Neuronal stem cell (in vitro differentiated cells): ENCODE data around the gene GMDS.

Experiments used
- DNase-seq: peaks from one replicate; pipeline ENCODE4 v3.0.0-alpha.2; 2013; ENCODE audit warnings: low spot score
- H2AFZ ChIP-seq: one replicate; pipeline ENCODE4 v1.6.1; 2013; ENCODE audit warnings: mild to moderate bottlenecking, low read length, inconsistent platforms
- H2AK5ac ChIP-seq: 2 replicates; pipeline ENCODE4 v1.6.1; 2013; ENCODE audit warnings: low read depth, mild to moderate bottlenecking, inconsistent platforms, low read length, moderate library complexity, mixed read lengths
- H2BK120ac ChIP-seq: 2 replicates; pipeline ENCODE4 v1.6.1; 2013; ENCODE audit warnings: low read depth, mild to moderate bottlenecking, inconsistent platforms, low read length, moderate library complexity, mixed read lengths
- H2BK12ac ChIP-seq: one replicate; pipeline ENCODE4 v1.6.1; 2013; ENCODE audit warnings: low read length, inconsistent platforms
- H2BK15ac ChIP-seq: 2 replicates; pipeline ENCODE4 v1.6.1; 2013; ENCODE audit warnings: mild to moderate bottlenecking, low read length, inconsistent platforms, mixed read lengths
- H2BK5ac ChIP-seq: one replicate; pipeline ENCODE4 v1.6.1; 2013; ENCODE audit warnings: inconsistent platforms, mild to moderate bottlenecking, low read length, moderate library complexity
- H3K14ac ChIP-seq: one replicate; pipeline ENCODE4 v1.6.1; 2013; ENCODE audit warnings: low read length, inconsistent platforms
- H3K18ac ChIP-seq: 2 replicates; pipeline ENCODE4 v1.6.1; 2013; ENCODE audit warnings: low read length, inconsistent platforms
- H3K23ac ChIP-seq: 2 replicates; pipeline ENCODE4 v1.6.1; 2013; ENCODE audit warnings: low read depth, mild to moderate bottlenecking, mixed read lengths, low read length, inconsistent platforms; ENCODE audit not compliant: poor library complexity
- H3K27ac ChIP-seq: replicated peaks from 3 replicates; pipeline ENCODE4 v1.5.1; 2013; ENCODE audit warnings: low read length, inconsistent platforms
- H3K27me3 ChIP-seq, 3 experiments: 2 replicates each; pipeline ENCODE4 v1.6.1; 2013; ENCODE audit warnings: low read length in 3 of 3, mild to moderate bottlenecking in 2 of 3, inconsistent platforms in 1 of 3, low read depth in 1 of 3, mixed read lengths in 1 of 3, moderate library complexity in 1 of 3; ENCODE audit not compliant: control insufficient read depth in 3 of 3, insufficient read depth in 3 of 3
- H3K36me3 ChIP-seq, 2 donors: replicated peaks in 1 of 2; 2 replicates each; pipeline ENCODE4 v1.6.1; 2013; ENCODE audit warnings: low read length in 2 of 2; ENCODE audit not compliant: control insufficient read depth in 2 of 2, insufficient read depth in 2 of 2
- H3K4ac ChIP-seq: 2 replicates; pipeline ENCODE4 v1.6.1; 2013; ENCODE audit warnings: inconsistent platforms, mild to moderate bottlenecking, low read length, moderate library complexity
- H3K4me1 ChIP-seq, 2 donors: 1 replicate in 1 of 2; 2 replicates in 1 of 2; pipeline ENCODE4 v1.6.1; 2013; ENCODE audit warnings: low read length in 2 of 2, low read depth in 1 of 2; ENCODE audit not compliant: control insufficient read depth in 2 of 2, insufficient read depth in 1 of 2
- H3K4me2 ChIP-seq: one replicate; pipeline ENCODE4 v1.6.1; 2013; ENCODE audit warnings: mild to moderate bottlenecking, low read length, inconsistent platforms; ENCODE audit not compliant: insufficient read depth, poor library complexity, severe bottlenecking
- H3K4me3 ChIP-seq, 2 donors: 2 replicates each; pipeline ENCODE4 v1.5.1; 2013; ENCODE audit warnings: low read length in 2 of 2, mild to moderate bottlenecking in 2 of 2, inconsistent platforms in 1 of 2, moderate library complexity in 1 of 2
- H3K79me1 ChIP-seq: one replicate; pipeline ENCODE4 v1.6.1; 2013; ENCODE audit warnings: low read depth, mild to moderate bottlenecking, inconsistent platforms, low read length, moderate library complexity
- H3K9ac ChIP-seq: one replicate; pipeline ENCODE4 v1.6.1; 2013; ENCODE audit warnings: mild to moderate bottlenecking, low read depth, low read length, inconsistent platforms; ENCODE audit not compliant: poor library complexity
- H3K9me3 ChIP-seq, 2 donors: replicated peaks in 1 of 2; 2 replicates each; pipeline versions ENCODE3 to v1.6.1; 2013; ENCODE audit warnings: low read length in 2 of 2, mild to moderate bottlenecking in 2 of 2, inconsistent platforms in 1 of 2, low read depth in 1 of 2, mixed read lengths in 1 of 2, moderate library complexity in 1 of 2; ENCODE audit not compliant: control insufficient read depth in 2 of 2, insufficient read depth in 1 of 2
- H4K8ac ChIP-seq: one replicate; pipeline ENCODE4 v1.6.1; 2013; ENCODE audit warnings: low read depth, mild to moderate bottlenecking, inconsistent platforms, low read length, moderate library complexity
- H4K91ac ChIP-seq: one replicate; pipeline ENCODE4 v1.6.1; 2013; ENCODE audit warnings: low read length, low read depth, mild to moderate bottlenecking, inconsistent platforms; ENCODE audit not compliant: poor library complexity
- WGBS, 2 donors: extraction: QIAGEN DNeasy Blood & Tissue Kit; methylation state at CpG; one replicate each; pipeline ENCODE4 v1.1.7; 2013; ENCODE audit warnings: missing lambda C conversion rate in 2 of 2, mixed read lengths in 1 of 2; ENCODE audit not compliant: insufficient read length in 2 of 2, insufficient replicate concordance in 1 of 2; ENCODE audit errors: extremely low coverage in 2 of 2; 5-methylcytosine and 5-hydroxymethylcytosine counted together

GMDS gene

DNA sequence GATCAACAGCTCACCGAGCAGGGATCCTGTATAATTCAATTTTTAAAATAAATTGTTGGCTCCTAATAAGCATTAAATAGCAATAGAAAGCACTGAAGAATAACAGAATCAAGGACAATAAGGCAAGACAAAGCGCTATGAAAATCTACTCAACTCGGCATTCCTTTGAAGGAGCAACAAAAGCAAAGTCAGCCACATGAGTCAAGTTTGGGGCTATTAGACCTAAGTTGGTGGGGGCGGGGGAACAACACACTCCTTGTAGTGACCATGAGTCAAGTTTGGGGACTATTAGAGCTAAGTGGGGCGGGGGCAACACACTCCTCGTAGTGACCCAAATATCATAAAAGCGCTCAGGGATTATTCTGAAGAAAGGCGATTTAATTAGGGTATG is 515.7 kb downstream of the GMDS start:
- no peak overlapping the region for H3K4me2 ChIP-seq
- H3K14ac ChIP-seq: no peak overlapping the region
- no peak overlapping the region for H3K23ac ChIP-seq
- H3K79me1 ChIP-seq: no peaks in the 10 kb centered on the region
- no peak overlapping the region for H3K9ac ChIP-seq
- H3K9me3 ChIP-seq: peaks cover 2 to 9% of the 10 kb centered on the region in 2 donors
- WGBS, 2 donors: no CpG with 5 or more reads among the region's 8 CpGs
- H3K36me3 ChIP-seq: no peaks in the 10 kb centered on the region
- no peak overlapping the region for H2AK5ac ChIP-seq
- H3K27me3 ChIP-seq: no peaks in the 10 kb centered on the region
- no peak overlapping the region for H4K8ac ChIP-seq
- no peak overlapping the region for H3K4me3 ChIP-seq
- no peak overlapping the region for H2AFZ ChIP-seq
- H2BK15ac ChIP-seq: no peak overlapping the region
- H3K27ac ChIP-seq: no peak overlapping the region
- H3K4me1 ChIP-seq: peaks cover 10 to 13% of the 10 kb centered on the region in 2 donors
- H4K91ac ChIP-seq: no peak overlapping the region
- no peak overlapping the region for H2BK120ac ChIP-seq
- H2BK12ac ChIP-seq: no peak overlapping the region
- H3K4ac ChIP-seq: no peak overlapping the region
- H2BK5ac ChIP-seq: no peak overlapping the region
- no peak overlapping the region for H3K18ac ChIP-seq
- DNase-seq: no peak

DNA sequence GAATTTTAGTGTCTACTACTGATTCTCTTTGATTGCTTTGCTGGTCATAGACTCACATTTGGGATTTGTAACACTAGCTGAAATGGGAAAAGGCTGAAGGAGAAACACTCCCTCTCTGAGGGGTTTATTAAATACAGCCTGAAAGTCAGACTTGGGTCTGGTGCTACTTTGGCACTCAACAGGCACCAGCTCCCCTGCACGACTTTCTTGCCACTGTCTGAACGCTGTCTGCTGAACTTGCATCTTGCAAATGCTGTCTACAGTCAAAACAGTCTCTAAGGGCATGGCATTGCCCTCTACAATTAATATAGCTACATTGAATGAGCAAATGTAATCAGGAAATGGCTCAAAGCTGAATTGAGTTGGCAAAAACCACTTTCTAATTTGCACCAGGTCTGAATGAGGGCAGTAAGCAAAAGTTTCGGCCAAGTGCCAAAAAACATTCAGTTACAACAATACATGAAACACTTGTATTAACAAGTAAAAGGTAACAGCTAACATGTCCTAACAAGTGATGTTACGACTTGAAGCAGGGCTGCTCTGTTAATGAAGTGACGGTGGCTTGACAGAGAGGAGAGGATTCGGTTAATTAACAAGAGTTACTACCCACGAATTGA is 516.2 kb downstream of the GMDS start:
- Histone ChIP-seq H3K4me2 (no peak overlapping the region), H3K9ac (no peak overlapping the region), H2BK120ac (no peak overlapping the region), H4K91ac (no peak overlapping the region), H2BK15ac (no peak overlapping the region), H3K18ac (no peak overlapping the region), H3K4me1 (peaks cover 14 to 18% of the 10 kb centered on the region in 2 donors), H3K4ac (no peak overlapping the region), H3K14ac (no peak overlapping the region), H2BK5ac (no peak overlapping the region), H3K27me3 (no peaks in the 10 kb centered on the region), H3K9me3 (peaks cover 2 to 9% of the 10 kb centered on the region in 2 donors), H2AFZ (no peak overlapping the region), H3K4me3 (no peak overlapping the region), H3K23ac (no peak overlapping the region), H2AK5ac (no peak overlapping the region), H2BK12ac (no peak overlapping the region), H4K8ac (no peak overlapping the region), H3K36me3 (no peaks in the 10 kb centered on the region), H3K79me1 (no peaks in the 10 kb centered on the region), H3K27ac (no peak overlapping the region)
- DNase-seq: no peak
- WGBS, 2 donors: no CpG with 5 or more reads among the region's 7 CpGs

DNA sequence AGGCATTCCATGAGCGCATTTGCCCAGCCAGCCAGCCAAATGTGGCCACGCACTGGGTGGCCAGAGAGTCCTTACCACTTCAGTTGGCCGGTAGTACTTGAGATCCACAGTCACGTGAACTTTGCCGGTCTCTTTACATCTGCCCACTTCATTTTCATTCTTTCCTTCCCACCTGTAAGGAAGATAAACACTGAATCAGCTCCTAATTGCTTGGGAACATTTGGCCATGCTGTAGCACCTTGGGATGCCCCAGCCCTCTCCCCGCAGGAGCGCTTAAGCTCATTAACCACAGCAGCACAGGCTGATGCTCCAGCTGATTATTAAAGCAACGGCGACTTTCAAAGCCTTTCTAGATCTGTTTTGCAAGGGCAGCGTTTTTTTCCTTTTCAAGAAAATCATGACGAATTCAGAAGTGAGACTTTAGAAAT is 519.0 kb downstream of the GMDS start:
- no peak overlapping the region for H3K4ac ChIP-seq
- H4K91ac ChIP-seq: no peak overlapping the region
- H3K36me3 ChIP-seq: no peaks in the 10 kb centered on the region
- H3K23ac ChIP-seq: no peak overlapping the region
- H4K8ac ChIP-seq: no peak overlapping the region
- H3K18ac ChIP-seq: no peak overlapping the region
- DNase-seq: peak; percentile 24
- no peak overlapping the region for H2BK15ac ChIP-seq
- peak overlapping the region; percentile 36 for H3K27ac ChIP-seq
- H3K14ac ChIP-seq: no peak overlapping the region
- H2BK12ac ChIP-seq: no peak overlapping the region
- H3K79me1 ChIP-seq: no peaks in the 10 kb centered on the region
- peaks cover 11 to 12% of the 10 kb centered on the region in 2 donors for H3K4me1 ChIP-seq
- no CpG with 5 or more reads among the region's 11 CpGs for WGBS, 2 donors
- no peak overlapping the region for H2BK120ac ChIP-seq
- H2AFZ ChIP-seq: no peak overlapping the region
- H3K9me3 ChIP-seq: peaks cover 2 to 9% of the 10 kb centered on the region in 2 donors
- H3K27me3 ChIP-seq: no peaks in the 10 kb centered on the region
- no peak overlapping the region for H3K4me3 ChIP-seq
- no peak overlapping the region for H2BK5ac ChIP-seq
- no peak overlapping the region for H3K9ac ChIP-seq
- no peak overlapping the region for H2AK5ac ChIP-seq
- no peak overlapping the region for H3K4me2 ChIP-seq

DNA sequence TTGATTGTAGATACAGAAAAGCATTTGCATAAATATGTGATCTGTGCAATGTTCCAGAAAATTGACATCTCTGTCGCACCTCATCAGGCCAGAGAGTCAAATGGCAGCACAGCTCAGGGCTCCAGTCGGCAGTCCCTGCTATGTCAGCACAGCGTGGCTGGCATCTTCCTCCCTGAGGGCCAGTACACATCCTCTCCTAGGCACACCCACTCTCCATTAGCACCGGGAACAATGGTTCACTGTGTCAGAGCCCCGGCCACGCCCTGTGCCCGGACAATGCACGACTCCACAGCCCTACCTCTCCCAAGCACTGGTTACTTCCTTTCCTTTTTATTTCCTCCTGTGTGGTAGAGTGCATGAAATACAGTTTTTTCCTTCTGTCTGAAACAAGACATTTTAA is 520.8 kb downstream of the GMDS start:
- Histone ChIP-seq H2BK120ac (no peak overlapping the region), H3K4me1 (peaks cover 16 to 24% of the 10 kb centered on the region in 2 donors), H3K27ac (no peak overlapping the region), H3K9ac (no peak overlapping the region), H3K79me1 (no peaks in the 10 kb centered on the region), H3K9me3 (no peaks in the 10 kb centered on the region), H2BK5ac (no peak overlapping the region), H3K27me3 (no peaks in the 10 kb centered on the region), H4K8ac (no peak overlapping the region), H3K4me3 (no peak overlapping the region), H3K18ac (no peak overlapping the region), H3K4ac (no peak overlapping the region), H2BK12ac (no peak overlapping the region), H4K91ac (no peak overlapping the region), H3K23ac (no peak overlapping the region), H2BK15ac (no peak overlapping the region), H3K14ac (no peak overlapping the region), H2AFZ (no peak overlapping the region), H2AK5ac (no peak overlapping the region), H3K36me3 (no peaks in the 10 kb centered on the region), H3K4me2 (no peak overlapping the region)
- DNase-seq: no peak
- no CpG with 5 or more reads among the region's 8 CpGs for WGBS, 2 donors
